ENCODE results near the gene PTPN22.

Gene PTPN22

DNA sequence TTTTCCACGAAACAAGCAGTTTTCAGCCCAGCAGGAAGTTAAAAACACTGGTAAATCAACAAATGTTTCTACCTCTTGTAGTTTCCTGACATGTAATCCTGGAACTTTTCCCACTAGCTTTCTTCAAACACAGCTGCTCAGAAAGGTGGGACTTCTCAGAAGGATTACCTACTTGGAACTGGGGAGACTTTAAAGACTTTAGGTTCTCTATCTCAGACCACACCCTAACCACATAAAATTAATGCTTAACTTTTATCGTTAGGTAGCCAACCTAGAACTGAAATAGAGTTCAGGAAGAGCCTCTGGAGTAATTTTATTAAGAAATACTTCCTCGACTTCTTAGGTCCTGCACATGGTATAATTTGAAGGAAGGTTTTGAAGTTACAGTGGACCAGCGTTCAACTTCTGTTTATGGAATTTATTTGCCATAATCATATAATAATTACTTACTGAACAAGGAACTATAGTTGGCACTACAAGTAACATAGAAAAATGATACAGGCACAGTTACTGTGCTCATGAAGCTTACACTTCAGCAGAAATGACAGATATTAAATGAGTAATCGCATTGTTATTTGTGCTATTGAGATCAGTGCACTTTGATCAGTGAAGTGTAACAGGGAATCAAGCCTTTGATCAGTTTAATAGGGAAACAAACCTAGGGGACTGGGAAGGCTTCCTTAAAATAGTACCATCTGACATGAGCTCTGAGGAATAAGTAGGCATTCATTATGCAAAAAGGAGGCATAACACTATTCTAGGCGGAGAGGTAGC, 16.1 kb upstream of the PTPN22 start, which contains the start of gene BCL2L15:
TSS of gene BCL2L15 (minus strand) at position 180 of the 774 bp plus-strand sequence. CDS start 206 bp downstream, outside the sequence.
- H3K27ac ChIP-seq (ENCODE audit: insufficient read depth in 1 of 2, low read depth in 1 of 2, low read length in 2 of 2, poor library complexity in 1 of 2, severe bottlenecking in 2 of 2): no peak within 1 kb of the TSS
- H3K27me3 ChIP-seq (replicated peaks in 2 of 5; ENCODE audit: control insufficient read depth in 4 of 5, insufficient read depth in 5 of 5, low read length in 4 of 5): no peaks in the 10 kb centered on the region
- peaks cover 0 to 2% (median 0%) of the 10 kb centered on the region in 4 experiments for H3K4me1 ChIP-seq (ENCODE audit: control extremely low read depth in 1 of 4, control insufficient read depth in 4 of 4, insufficient read depth in 4 of 4, low read length in 3 of 4)
- ChIA-PET POLR2A (interaction anchor here (0.5 to 0.6 kb wide), 2 partner anchors 43 to 47 kb away, joined by 3 to 8 read pairs; no protein-coding TSS in a partner anchor), CTCF (interaction anchor here (0.5 to 2.8 kb wide), 6 partner anchors 9 to 117 kb away, joined by 3 to 7 read pairs (median 4); no protein-coding TSS in a partner anchor)
- H3K9me3 ChIP-seq (ENCODE audit: control extremely low read depth in 1 of 5, control insufficient read depth in 4 of 5, insufficient read depth in 2 of 5, low read depth in 1 of 5, low read length in 4 of 5): no peaks in the 10 kb centered on the region
- no peak for DNase-seq
- H3K4me3 ChIP-seq (ENCODE audit: control insufficient read depth in 1 of 7, extremely low read depth in 1 of 7, insufficient read depth in 4 of 7, low read depth in 2 of 7, low read length in 6 of 7): no peak within 1 kb of the TSS
- no peaks in the 10 kb centered on the region for H3K36me3 ChIP-seq (ENCODE audit: control insufficient read depth in 4 of 4, insufficient read depth in 4 of 4, low read length in 3 of 4)
- WGBS (ENCODE audit: insufficient coverage): 75% methylated on average over 2 of the region's 6 CpGs

- POLR2A ChIA-PET: no interaction called here
- no peaks in the 10 kb centered on the region for H3K27me3 ChIP-seq (replicated peaks in 2 of 5; ENCODE audit: control insufficient read depth in 4 of 5, insufficient read depth in 5 of 5, low read length in 4 of 5)
- H3K9me3 ChIP-seq (ENCODE audit: control extremely low read depth in 1 of 5, control insufficient read depth in 4 of 5, insufficient read depth in 2 of 5, low read depth in 1 of 5, low read length in 4 of 5): no peaks in the 10 kb centered on the region
- no peak overlapping the region for H3K4me3 ChIP-seq (ENCODE audit: control insufficient read depth in 1 of 7, extremely low read depth in 1 of 7, insufficient read depth in 4 of 7, low read depth in 2 of 7, low read length in 6 of 7)
- CTCF ChIA-PET: interaction anchor here (1.2 to 2.8 kb wide), 4 partner anchors 10 to 47 kb away, joined by 3 to 7 read pairs (median 6); no protein-coding TSS in a partner anchor
- no peaks in the 10 kb centered on the region for H3K36me3 ChIP-seq (ENCODE audit: control insufficient read depth in 4 of 4, insufficient read depth in 4 of 4, low read length in 3 of 4)
- no peak for DNase-seq
- WGBS (ENCODE audit: insufficient coverage): 94% methylated on average over 11 of the region's 17 CpGs
- H3K4me1 ChIP-seq (ENCODE audit: control extremely low read depth in 1 of 4, control insufficient read depth in 4 of 4, insufficient read depth in 4 of 4, low read length in 3 of 4): peaks cover 0 to 2% (median 0%) of the 10 kb centered on the region in 4 experiments
- no peak overlapping the region for H3K27ac ChIP-seq (ENCODE audit: insufficient read depth in 1 of 2, low read depth in 1 of 2, low read length in 2 of 2, poor library complexity in 1 of 2, severe bottlenecking in 2 of 2)
Measured at GRCh38 chr1:113886417-113887401, 15.2 kb upstream of the PTPN22 start.

DNA sequence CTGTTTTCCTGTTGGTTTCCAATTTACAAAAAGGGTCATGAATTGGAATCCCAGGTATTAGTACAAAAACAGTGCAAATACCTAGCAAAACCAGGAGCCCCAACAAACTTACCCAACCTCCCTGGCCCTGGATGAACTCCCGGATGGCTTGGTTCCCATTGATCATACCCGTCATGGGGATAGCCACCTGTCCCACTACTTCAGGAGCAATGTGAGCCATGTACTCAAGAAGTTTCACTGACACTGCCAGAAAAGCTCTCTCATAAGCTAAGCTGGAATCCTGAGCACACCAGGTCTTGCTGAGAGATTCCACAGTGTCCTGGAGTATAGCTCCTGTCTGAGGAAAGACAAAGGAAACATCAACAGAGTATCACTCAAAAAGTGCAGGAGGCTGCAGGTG, 10.1 kb upstream of the PTPN22 start:
- Histone ChIP-seq H3K36me3 (ENCODE audit: control insufficient read depth in 4 of 4, insufficient read depth in 4 of 4, low read length in 3 of 4) (no peaks in the 10 kb centered on the region), H3K27ac (ENCODE audit: insufficient read depth in 1 of 2, low read depth in 1 of 2, low read length in 2 of 2, poor library complexity in 1 of 2, severe bottlenecking in 2 of 2) (no peak overlapping the region), H3K4me3 (ENCODE audit: control insufficient read depth in 1 of 7, extremely low read depth in 1 of 7, insufficient read depth in 4 of 7, low read depth in 2 of 7, low read length in 6 of 7) (no peak overlapping the region), H3K4me1 (ENCODE audit: control extremely low read depth in 1 of 4, control insufficient read depth in 4 of 4, insufficient read depth in 4 of 4, low read length in 3 of 4) (peaks cover 4 to 25% (median 12%) of the 10 kb centered on the region in 4 experiments), H3K9me3 (ENCODE audit: control extremely low read depth in 1 of 5, control insufficient read depth in 4 of 5, insufficient read depth in 2 of 5, low read depth in 1 of 5, low read length in 4 of 5) (no peaks in the 10 kb centered on the region), H3K27me3 (replicated peaks in 2 of 5; ENCODE audit: control insufficient read depth in 4 of 5, insufficient read depth in 5 of 5, low read length in 4 of 5) (no peaks in the 10 kb centered on the region)
- 92% methylated on average over 2 of the region's 2 CpGs for WGBS (ENCODE audit: insufficient coverage)
- ChIA-PET CTCF (interaction anchor here (1.0 to 1.8 kb wide), 5 partner anchors 11 to 51 kb away, joined by 3 to 6 read pairs (median 3); no protein-coding TSS in a partner anchor), POLR2A (no interaction called here)
- DNase-seq: no peak

- Histone ChIP-seq H3K36me3 (ENCODE audit: control insufficient read depth in 4 of 4, insufficient read depth in 4 of 4, low read length in 3 of 4) (no peaks in the 10 kb centered on the region), H3K4me1 (ENCODE audit: control extremely low read depth in 1 of 4, control insufficient read depth in 4 of 4, insufficient read depth in 4 of 4, low read length in 3 of 4) (peaks cover 4 to 29% (median 13%) of the 10 kb centered on the region in 4 experiments), H3K9me3 (ENCODE audit: control extremely low read depth in 1 of 5, control insufficient read depth in 4 of 5, insufficient read depth in 2 of 5, low read depth in 1 of 5, low read length in 4 of 5) (no peaks in the 10 kb centered on the region), H3K4me3 (ENCODE audit: control insufficient read depth in 1 of 7, extremely low read depth in 1 of 7, insufficient read depth in 4 of 7, low read depth in 2 of 7, low read length in 6 of 7) (no peak overlapping the region), H3K27me3 (replicated peaks in 2 of 5; ENCODE audit: control insufficient read depth in 4 of 5, insufficient read depth in 5 of 5, low read length in 4 of 5) (no peaks in the 10 kb centered on the region), H3K27ac (ENCODE audit: insufficient read depth in 1 of 2, low read depth in 1 of 2, low read length in 2 of 2, poor library complexity in 1 of 2, severe bottlenecking in 2 of 2) (no peak overlapping the region)
- ChIA-PET CTCF (interaction anchor here (1.4 kb wide), 2 partner anchors 12 to 49 kb away, joined by 3 read pairs; partner anchors contain the start of gene HIPK1), POLR2A (no interaction called here)
- WGBS (ENCODE audit: insufficient coverage): 88% methylated on average over 1 of the region's 4 CpGs
- no peak for DNase-seq
Measured at GRCh38 chr1:113879739-113880038, 8.2 kb upstream of the PTPN22 start.

GRCh38 chr1:113876176-113876575, 4.7 kb upstream of the PTPN22 start:
- WGBS (ENCODE audit: insufficient coverage): 97% methylated on average over 5 of the region's 5 CpGs
- H3K4me1 ChIP-seq (ENCODE audit: control extremely low read depth in 1 of 4, control insufficient read depth in 4 of 4, insufficient read depth in 4 of 4, low read length in 3 of 4): peaks cover 19 to 59% (median 36%) of the 10 kb centered on the region in 4 experiments

GRCh38 chr1:113875714-113876113, 4.2 kb upstream of the PTPN22 start:
- Histone ChIP-seq H3K36me3 (ENCODE audit: control insufficient read depth in 4 of 4, insufficient read depth in 4 of 4, low read length in 3 of 4) (no peaks in the 10 kb centered on the region), H3K27ac (ENCODE audit: insufficient read depth in 1 of 2, low read depth in 1 of 2, low read length in 2 of 2, poor library complexity in 1 of 2, severe bottlenecking in 2 of 2) (no peak overlapping the region), H3K4me1 (ENCODE audit: control extremely low read depth in 1 of 4, control insufficient read depth in 4 of 4, insufficient read depth in 4 of 4, low read length in 3 of 4) (peaks cover 19 to 57% (median 36%) of the 10 kb centered on the region in 4 experiments), H3K27me3 (replicated peaks in 2 of 5; ENCODE audit: control insufficient read depth in 4 of 5, insufficient read depth in 5 of 5, low read length in 4 of 5) (no peaks in the 10 kb centered on the region), H3K9me3 (ENCODE audit: control extremely low read depth in 1 of 5, control insufficient read depth in 4 of 5, insufficient read depth in 2 of 5, low read depth in 1 of 5, low read length in 4 of 5) (no peaks in the 10 kb centered on the region), H3K4me3 (ENCODE audit: control insufficient read depth in 1 of 7, extremely low read depth in 1 of 7, insufficient read depth in 4 of 7, low read depth in 2 of 7, low read length in 6 of 7) (no peak overlapping the region)
- WGBS (ENCODE audit: insufficient coverage): 100% methylated on average over 1 of the region's 2 CpGs
- CTCF ChIA-PET: interaction anchor here (1.0 to 3.6 kb wide), 5 partner anchors 11 to 28 kb away, joined by 3 to 21 read pairs (median 4); partner anchors contain the start of gene BCL2L15
- POLR2A ChIA-PET: no interaction called here
- DNase-seq: no peak

More at GRCh38 chr1:113876176-113876575, 4.7 kb upstream of the PTPN22 start:
- Histone ChIP-seq H3K36me3 (ENCODE audit: control insufficient read depth in 4 of 4, insufficient read depth in 4 of 4, low read length in 3 of 4) (no peaks in the 10 kb centered on the region), H3K27me3 (replicated peaks in 2 of 5; ENCODE audit: control insufficient read depth in 4 of 5, insufficient read depth in 5 of 5, low read length in 4 of 5) (no peaks in the 10 kb centered on the region), H3K4me3 (ENCODE audit: control insufficient read depth in 1 of 7, extremely low read depth in 1 of 7, insufficient read depth in 4 of 7, low read depth in 2 of 7, low read length in 6 of 7) (no peak overlapping the region), H3K9me3 (ENCODE audit: control extremely low read depth in 1 of 5, control insufficient read depth in 4 of 5, insufficient read depth in 2 of 5, low read depth in 1 of 5, low read length in 4 of 5) (no peaks in the 10 kb centered on the region), H3K27ac (ENCODE audit: insufficient read depth in 1 of 2, low read depth in 1 of 2, low read length in 2 of 2, poor library complexity in 1 of 2, severe bottlenecking in 2 of 2) (no peak overlapping the region)
- ChIA-PET POLR2A (no interaction called here), CTCF (interaction anchor here (1.0 to 3.6 kb wide), 4 partner anchors 10 to 18 kb away, joined by 3 to 21 read pairs (median 5); partner anchors contain the start of gene BCL2L15)
- no peak for DNase-seq
